HG03175 (cell line): Measurements from ENCODE around the gene TGM4.

ENCODE experiments used
- ATAC-seq: cut with Tn5 transposase; IDR thresholded peaks from one replicate; pipeline ENCODE4 v1.9.1; 2021; ENCODE audit warnings: mild to moderate bottlenecking, moderate library complexity; ENCODE audit not compliant: unreplicated experiment

The TGM4 gene

DNA sequence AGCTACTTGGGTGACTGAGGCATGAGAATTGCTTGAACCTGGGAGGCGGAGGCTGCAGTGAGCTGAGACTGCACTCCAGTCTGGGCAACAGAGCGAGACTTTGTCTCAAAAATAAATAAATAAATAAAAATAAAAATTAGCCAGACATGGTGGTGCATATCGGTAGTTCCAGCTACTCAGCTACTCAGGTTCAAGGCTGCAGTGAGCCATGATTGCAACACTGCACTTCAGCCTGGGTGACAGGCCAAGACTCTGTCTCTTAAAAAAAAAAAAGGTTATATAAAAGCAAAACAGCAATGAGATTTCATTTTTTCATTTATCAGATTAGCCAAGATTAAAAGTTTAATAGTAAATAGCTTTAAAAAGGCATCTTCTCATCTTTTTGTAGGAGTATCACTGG, 2.9 kb downstream of the TGM4 start:
- no peak for ATAC-seq

DNA sequence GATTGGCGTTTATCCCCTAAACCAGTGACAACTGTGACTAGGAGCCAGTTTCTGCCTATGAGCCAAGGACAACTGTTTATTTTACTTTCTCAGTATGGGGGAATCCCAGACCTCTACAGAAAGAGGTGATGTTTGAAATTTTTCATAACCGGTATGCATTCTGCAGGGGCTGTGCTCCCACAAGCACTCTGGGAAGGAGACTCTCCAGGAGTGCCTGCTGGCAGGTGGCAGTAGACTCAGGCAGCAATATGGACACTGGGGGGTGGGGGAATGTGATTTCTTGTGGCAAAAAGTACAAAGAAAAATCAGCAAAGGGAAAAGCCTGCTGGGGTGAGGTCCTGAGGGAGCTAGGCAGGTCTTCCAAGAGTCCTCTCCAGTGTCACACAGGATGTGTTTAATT, 5.9 kb downstream of the TGM4 start:
- no peak for ATAC-seq

DNA sequence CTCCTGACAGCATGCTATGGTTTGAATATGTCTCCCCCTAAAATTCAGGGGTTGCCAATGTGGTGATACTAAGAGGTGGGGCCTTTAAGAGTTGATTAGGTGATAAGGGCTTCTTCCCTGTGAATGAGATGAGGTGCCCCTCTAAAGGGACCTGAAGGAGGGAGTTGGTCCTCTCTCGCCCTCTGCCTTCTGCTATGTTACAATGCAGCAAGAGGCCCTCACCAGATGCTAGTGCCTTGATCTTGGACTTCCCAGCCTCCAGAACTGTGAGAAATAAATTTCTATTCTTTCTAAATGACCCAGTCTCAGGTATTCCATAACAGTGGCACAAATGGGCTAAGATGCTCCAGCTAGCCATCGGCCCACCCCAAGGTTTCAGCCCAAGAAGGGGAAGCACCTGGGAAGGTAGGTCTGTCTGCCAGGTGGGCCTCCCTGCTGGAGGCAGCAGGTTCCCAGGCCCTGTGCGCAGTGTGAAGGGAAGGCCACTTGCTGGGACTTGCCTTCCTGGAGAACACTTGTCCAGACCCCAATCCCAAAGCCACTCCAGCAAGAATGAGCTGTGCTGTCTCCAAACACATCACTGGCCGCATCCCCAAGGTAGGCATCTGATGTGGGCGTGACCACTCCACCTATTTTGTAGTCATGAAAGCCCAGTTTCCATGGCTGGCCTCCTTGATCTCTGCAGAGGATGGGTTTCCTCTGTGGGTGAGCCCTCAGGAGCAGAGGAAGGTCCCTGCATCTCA, 9.0 kb downstream of the TGM4 start:
- ATAC-seq: no peak

GRCh38 chr3:44883999-44884431, 9.6 kb downstream of the TGM4 start:
- ATAC-seq: no peak

DNA sequence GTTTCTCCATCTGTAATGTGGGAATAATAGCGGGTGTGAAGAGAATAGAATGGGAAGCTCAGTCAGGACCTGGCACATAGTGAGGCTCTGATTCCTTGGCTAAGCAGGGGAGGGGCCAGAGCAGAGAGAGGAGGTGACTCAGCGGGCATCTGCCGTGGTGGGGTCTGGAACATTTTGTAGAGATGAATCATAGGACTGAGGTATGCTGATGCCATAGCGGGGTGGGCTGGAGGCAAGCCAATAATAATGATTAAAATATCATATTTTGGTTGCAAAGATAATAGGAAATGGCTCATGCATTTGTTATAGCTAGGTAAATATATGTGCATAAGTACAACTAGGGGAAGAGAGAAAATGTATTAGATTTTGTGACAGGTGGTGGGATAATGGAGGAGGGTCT, 11.2 kb downstream of the TGM4 start:
- no peak for ATAC-seq

- ATAC-seq: no peak
Measured at GRCh38 chr3:44886561-44886960, 12.2 kb downstream of the TGM4 start.

DNA sequence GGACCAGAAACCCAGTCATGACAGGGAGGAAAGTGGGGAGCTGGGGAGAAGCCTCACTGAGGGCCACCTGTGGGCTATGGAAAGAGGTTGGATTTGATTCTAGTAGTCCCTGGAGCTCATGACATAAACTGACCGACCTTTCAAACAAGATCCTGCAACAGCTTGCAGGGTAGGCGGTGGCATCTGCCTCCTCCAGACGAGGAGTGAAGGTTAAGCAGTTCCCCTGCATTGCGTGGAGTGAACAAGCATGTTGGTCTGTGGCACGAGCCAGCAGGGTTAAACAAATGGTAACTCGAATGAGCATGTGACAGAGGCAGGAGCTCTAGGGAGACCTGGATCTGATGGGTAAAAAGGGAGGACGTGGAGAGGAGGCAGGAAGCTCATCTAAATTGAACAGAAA, 12.7 kb downstream of the TGM4 start:
- ATAC-seq: no peak

DNA sequence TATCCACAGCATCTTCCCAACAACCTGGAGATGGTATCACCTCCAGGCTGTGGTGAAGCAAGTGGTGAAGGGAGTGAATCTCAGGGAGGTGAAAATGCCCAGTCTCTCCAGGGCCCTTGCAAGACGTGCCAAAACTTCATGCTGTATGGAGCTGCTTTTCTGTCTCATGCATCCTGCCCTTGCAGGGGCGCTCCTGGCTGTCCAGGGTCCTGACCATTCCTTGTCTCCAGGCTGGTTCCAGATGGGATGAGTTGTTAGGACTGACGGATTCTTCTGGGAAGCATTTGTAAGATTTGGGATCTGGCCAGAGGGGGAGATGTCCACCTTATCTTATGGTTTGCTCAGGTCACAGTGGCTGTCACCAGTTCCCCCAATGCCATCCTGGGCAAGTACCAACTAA, 15.8 kb downstream of the TGM4 start:
- no peak for ATAC-seq

- ATAC-seq: no peak
Measured at GRCh38 chr3:44890852-44891251, 16.4 kb downstream of the TGM4 start.

- no peak for ATAC-seq
Measured at GRCh38 chr3:44892689-44893088, 18.3 kb downstream of the TGM4 start.

GRCh38 chr3:44893097-44893496, 18.7 kb downstream of the TGM4 start:
- no peak for ATAC-seq

DNA sequence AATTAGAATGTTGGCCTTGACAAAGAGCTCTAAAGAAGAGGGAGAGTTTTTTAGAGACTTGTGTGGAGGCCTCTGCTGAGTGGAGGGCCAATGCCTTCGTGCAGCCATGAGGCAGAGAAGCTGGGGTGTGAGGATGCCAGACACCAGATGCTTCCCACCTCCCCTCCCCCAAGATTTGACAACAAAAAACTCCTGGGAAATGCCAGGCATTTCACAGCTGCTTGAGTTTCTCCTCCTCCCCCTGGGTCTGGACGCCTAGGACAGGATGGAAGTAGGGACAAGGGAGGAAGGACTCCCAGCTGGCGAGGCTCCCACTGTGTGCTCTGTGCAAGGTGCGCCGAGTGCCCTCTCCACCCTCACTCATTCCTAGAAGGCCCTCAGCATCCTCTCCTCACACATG, 20.1 kb downstream of the TGM4 start:
- no peak for ATAC-seq

- ATAC-seq: no peak
Measured at GRCh38 chr3:44896440-44896839, 22.0 kb downstream of the TGM4 start.

GRCh38 chr3:44899683-44900367, 25.4 kb downstream of the TGM4 start:
- ATAC-seq: no peak

GRCh38 chr3:44902628-44903027, 28.2 kb downstream of the TGM4 start:
- no peak for ATAC-seq

GRCh38 chr3:44903314-44903713, 28.9 kb downstream of the TGM4 start:
- no peak for ATAC-seq

- ATAC-seq: no peak
Measured at GRCh38 chr3:44903751-44904150, 29.3 kb downstream of the TGM4 start.

- no peak for ATAC-seq
Measured at GRCh38 chr3:44905446-44906157, 31.2 kb downstream of the TGM4 start.

GRCh38 chr3:44906997-44907396, 32.6 kb downstream of the TGM4 start:
- no peak for ATAC-seq

- ATAC-seq: no peak
Measured at GRCh38 chr3:44907612-44908011, 33.2 kb downstream of the TGM4 start.

- no peak for ATAC-seq
Measured at GRCh38 chr3:44909063-44909462, 34.7 kb downstream of the TGM4 start.

GRCh38 chr3:44910693-44911092, 36.3 kb downstream of the TGM4 start:
- no peak for ATAC-seq
